C4-2B (cell line): ENCODE data around the gene CCSER1.

Experiments used
- H3K27ac ChIP-seq: fragments of 450-650 bp; 2 replicates; pipeline ENCODE4 v1.5.1; 2017
- ZFX ChIP-seq: fragments of 450-650 bp; IDR thresholded peaks from 2 replicates; pipeline ENCODE4 v1.6.1; 2017
- TF ChIP-seq, protein P1 (sequence below): fragments of 450-650 bp; conservative IDR thresholded peaks from 2 replicates; pipeline ENCODE4 v1.5.1; 2017; ENCODE audit warnings: mild to moderate bottlenecking

CCSER1 gene

DNA sequence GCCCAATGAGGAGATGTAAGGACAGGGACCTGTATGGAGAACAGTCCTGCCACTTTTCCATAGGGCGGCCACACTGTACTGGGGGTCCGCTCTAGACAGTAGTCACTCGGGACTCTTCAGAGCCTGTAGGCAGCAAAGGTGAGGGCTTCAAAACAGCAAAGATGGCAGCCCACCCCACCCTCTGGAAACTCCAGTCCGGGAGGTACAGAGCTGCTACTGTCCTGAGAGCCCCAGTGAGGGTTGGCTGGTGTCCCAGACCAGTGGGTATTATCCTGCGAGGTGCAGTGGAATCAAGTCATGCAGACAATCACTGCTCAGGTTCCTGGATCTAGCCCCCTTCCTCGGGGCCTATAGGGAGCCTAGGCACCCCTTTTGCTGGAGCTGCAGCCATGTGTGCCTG lies 1392.0 kb downstream of the CCSER1 start:
- no peak overlapping the region for H3K27ac ChIP-seq

DNA sequence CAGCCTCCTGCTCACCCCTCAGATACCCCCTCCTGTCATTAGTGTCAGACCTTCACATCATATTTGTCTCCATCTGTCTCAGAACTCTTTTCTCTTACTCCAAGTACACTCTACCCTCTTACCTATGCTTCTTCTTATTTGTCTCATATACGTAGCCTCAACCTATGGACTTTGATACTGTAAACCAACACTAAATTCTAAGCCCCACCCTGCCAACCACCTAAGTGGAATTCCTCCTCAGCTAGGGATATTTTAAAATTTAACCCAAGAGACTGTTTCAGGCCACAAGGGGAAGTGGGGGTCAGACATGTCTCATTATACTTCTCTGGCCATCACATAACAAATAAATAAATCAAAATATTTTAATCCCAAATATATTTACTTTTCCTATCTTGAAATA lies 1398.4 kb downstream of the CCSER1 start:
- no peak for TF ChIP-seq ZFX
- TF ChIP-seq, protein P1, sequence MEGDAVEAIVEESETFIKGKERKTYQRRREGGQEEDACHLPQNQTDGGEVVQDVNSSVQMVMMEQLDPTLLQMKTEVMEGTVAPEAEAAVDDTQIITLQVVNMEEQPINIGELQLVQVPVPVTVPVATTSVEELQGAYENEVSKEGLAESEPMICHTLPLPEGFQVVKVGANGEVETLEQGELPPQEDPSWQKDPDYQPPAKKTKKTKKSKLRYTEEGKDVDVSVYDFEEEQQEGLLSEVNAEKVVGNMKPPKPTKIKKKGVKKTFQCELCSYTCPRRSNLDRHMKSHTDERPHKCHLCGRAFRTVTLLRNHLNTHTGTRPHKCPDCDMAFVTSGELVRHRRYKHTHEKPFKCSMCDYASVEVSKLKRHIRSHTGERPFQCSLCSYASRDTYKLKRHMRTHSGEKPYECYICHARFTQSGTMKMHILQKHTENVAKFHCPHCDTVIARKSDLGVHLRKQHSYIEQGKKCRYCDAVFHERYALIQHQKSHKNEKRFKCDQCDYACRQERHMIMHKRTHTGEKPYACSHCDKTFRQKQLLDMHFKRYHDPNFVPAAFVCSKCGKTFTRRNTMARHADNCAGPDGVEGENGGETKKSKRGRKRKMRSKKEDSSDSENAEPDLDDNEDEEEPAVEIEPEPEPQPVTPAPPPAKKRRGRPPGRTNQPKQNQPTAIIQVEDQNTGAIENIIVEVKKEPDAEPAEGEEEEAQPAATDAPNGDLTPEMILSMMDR = no peak
- H3K27ac ChIP-seq = no peak overlapping the region

More for the DNA sequence above, 1392.0 kb downstream of the CCSER1 start:
- TF ChIP-seq, protein P1 = no peak
- no peak for TF ChIP-seq ZFX

DNA sequence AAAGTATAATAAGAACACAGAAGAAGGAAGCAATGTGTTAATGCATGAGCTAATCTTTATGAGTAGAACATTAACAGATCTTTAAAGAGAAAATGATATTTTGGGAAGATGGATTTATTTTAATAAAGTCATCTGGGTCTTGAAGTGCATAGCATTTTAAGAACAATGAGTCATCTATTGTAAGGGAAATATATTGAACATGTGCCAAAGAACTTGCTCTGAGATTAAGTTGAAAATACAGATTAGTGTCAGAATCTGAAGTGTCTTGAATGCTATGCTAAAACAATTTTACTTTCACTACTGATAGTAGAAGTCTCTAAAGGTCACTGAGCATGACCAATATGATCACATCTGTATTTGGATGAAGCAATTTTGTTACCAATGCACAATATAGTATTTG lies 1399.9 kb downstream of the CCSER1 start:
- TF ChIP-seq ZFX = no peak
- TF ChIP-seq, protein P1 = no peak
- no peak overlapping the region for H3K27ac ChIP-seq

DNA sequence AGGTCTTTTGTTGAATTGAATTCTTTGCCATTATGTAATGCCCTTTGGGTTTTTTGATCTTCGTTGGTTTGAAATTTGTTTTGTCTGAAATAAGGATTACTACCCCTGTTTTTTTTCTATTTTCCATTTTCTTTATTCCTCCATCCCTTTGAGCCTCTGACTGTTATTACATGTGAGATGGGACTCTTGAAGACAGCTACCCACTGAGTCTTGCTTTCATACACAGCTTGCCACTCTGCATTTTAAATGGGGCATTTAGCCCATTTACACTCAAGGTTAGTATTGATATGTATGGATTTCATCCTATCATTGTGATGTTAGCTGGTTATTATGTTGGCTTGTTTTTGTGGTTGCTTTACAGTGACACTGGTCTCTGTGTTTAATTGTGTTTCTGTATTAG lies 1440.4 kb downstream of the CCSER1 start:
- TF ChIP-seq, protein P1 = no peak

DNA sequence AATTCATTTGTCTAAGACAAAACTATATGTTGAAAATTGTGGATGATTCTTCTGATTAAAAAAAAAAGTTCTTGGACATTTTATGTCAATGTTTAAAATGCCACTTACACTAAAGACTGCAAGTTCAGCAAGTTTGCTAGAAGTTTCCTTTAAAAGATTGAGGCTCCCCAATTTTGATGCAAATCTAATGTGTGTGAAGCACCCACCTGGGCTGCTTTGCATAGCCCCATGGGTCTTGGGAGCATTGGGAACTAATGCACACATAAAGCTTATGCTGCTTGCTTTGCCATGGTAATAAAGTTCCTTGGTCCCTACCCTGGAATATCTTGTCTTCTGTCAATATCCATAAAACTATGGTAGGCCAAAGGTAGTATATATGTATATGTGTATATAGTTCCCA lies 1450.7 kb downstream of the CCSER1 start:
- no peak overlapping the region for H3K27ac ChIP-seq
- TF ChIP-seq, protein P1 = no peak
- TF ChIP-seq ZFX = no peak

More for the DNA sequence above, 1440.4 kb downstream of the CCSER1 start:
- H3K27ac ChIP-seq = no peak overlapping the region

DNA sequence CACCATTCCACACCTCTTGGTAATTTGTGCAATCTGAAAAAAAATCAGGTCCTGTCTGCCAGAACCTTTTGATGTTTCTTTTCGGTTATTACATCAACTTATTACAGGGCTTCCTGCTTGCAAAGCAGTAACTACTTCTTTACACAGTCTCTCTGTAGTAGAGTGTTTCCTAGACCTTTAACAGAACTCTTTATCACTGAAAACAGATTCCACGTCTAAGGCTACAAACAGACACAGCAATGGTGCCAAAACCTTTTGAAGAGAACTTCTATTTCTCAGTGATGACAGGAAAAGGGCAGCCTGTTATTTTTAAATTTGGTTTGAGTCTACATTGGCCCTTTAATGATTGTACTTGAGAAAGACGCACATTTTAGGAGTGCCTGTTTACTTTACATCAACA lies 1463.1 kb downstream of the CCSER1 start:
- H3K27ac ChIP-seq = no peak overlapping the region
- TF ChIP-seq, protein P1 = no peak
- no peak for TF ChIP-seq ZFX

DNA sequence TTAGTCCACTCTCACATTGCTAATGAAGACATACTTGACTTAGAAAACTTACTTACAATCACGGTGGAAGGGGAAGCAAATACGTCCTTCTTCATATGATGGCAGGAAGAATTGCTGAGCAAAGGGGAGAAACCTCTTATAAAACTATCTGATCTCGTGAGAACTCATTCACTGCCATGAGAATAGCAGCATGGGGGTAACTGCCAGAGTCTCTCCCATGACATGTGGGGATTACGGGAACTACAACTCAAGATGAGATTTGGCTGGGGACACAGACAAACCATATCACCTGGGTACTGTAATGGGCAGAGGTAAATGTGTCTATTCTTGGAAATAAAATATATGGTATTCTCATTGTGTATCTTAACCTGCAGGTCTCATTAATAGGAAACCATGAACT lies 1464.9 kb downstream of the CCSER1 start:
- no peak for TF ChIP-seq ZFX
- TF ChIP-seq, protein P1 = no peak
- H3K27ac ChIP-seq = no peak overlapping the region
